Stimulated activated CD4-positive, alpha-beta T cell treated with anti-CD3 and anti-CD28 coated beads, Interleukin-2, amount 100 ng/mL, for 48 hours (primary cell): Measurements from ENCODE around the gene ERBB2.

Source experiments
- DNase-seq, 2 donors: peaks; one replicate each; pipeline ENCODE4 v3.0.0-alpha.2; 2020

The ERBB2 gene

GRCh38 chr17:39666231-39666600 lies 33.6 kb upstream of the ERBB2 start:
- DNase-seq: no peak

GRCh38 chr17:39666601-39667261 lies 33.1 kb upstream of the ERBB2 start:
- no peak for DNase-seq

GRCh38 chr17:39667262-39667944 lies 32.5 kb upstream of the ERBB2 start:
- DNase-seq: no peak

- DNase-seq: peak; percentile 53 to 68
These were observed 31.6 kb upstream of the ERBB2 start, which contains the start of gene PNMT for GRCh38 chr17:39667945-39668924. Gene PNMT, plus strand, starts transcription at chr17:39668453. Its CDS starts 23 bp downstream, at chr17:39668476.

GRCh38 chr17:39669897-39670735 lies 29.7 kb upstream of the ERBB2 start:
- DNase-seq: no peak

GRCh38 chr17:39670746-39671145 lies 29.1 kb upstream of the ERBB2 start:
- DNase-seq: no peak

GRCh38 chr17:39671651-39672521 lies 28.0 kb upstream of the ERBB2 start:
- DNase-seq: no peak

- DNase-seq: no peak
These were observed 27.1 kb upstream of the ERBB2 start for GRCh38 chr17:39672522-39673334.

GRCh38 chr17:39673335-39674081 lies 26.4 kb upstream of the ERBB2 start:
- no peak for DNase-seq

GRCh38 chr17:39674179-39674578 lies 25.7 kb upstream of the ERBB2 start:
- DNase-seq: no peak

GRCh38 chr17:39674702-39675389 lies 25.0 kb upstream of the ERBB2 start:
- DNase-seq: no peak

GRCh38 chr17:39675390-39676082 lies 24.3 kb upstream of the ERBB2 start:
- DNase-seq: no peak

- no peak for DNase-seq
These were observed 23.6 kb upstream of the ERBB2 start for GRCh38 chr17:39676198-39676819.

GRCh38 chr17:39677072-39677471 lies 22.8 kb upstream of the ERBB2 start:
- DNase-seq: no peak

GRCh38 chr17:39677542-39678339 lies 22.1 kb upstream of the ERBB2 start:
- DNase-seq: no peak

- no peak for DNase-seq
These were observed 21.3 kb upstream of the ERBB2 start for GRCh38 chr17:39678340-39679116.
